22Rv1 (cell line): ENCODE measurements around the gene MBP.

Experiments used
- H3K27ac ChIP-seq: fragments of 450-650 bp; 2 replicates; pipeline ENCODE4 v1.5.1; 2017
- ZFX ChIP-seq: fragments of 450-650 bp; IDR thresholded peaks from 2 replicates; pipeline ENCODE4 v1.6.1; 2017; ENCODE audit warnings: antibody characterized with exemption, borderline replicate concordance
- TF ChIP-seq, protein P1 (sequence below): fragments of 450-650 bp; IDR thresholded peaks from 2 replicates; pipeline ENCODE4 v1.5.1; 2017; ENCODE audit warnings: mild to moderate bottlenecking

Gene MBP

DNA sequence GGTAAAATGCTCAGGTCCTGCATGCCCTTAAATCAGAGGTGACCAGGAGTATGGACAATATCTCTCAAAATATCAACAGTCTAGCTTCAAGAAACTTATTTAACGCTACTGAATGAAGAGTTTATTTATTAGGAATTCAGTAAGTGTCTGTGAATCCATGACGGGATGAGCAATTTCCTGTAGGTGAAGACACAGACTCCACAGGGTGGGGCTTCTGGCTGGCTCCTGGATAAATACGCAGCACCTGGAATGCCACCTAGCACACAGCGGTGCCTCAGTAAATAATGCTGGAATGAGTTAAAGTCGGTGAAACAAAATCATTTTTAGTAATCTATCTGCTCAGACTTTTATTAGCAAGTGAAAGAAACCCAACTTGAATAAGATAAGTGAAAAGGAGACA lies 29.4 kb upstream of the MBP start:
- no peak for TF ChIP-seq ZFX
- TF ChIP-seq, protein P1, sequence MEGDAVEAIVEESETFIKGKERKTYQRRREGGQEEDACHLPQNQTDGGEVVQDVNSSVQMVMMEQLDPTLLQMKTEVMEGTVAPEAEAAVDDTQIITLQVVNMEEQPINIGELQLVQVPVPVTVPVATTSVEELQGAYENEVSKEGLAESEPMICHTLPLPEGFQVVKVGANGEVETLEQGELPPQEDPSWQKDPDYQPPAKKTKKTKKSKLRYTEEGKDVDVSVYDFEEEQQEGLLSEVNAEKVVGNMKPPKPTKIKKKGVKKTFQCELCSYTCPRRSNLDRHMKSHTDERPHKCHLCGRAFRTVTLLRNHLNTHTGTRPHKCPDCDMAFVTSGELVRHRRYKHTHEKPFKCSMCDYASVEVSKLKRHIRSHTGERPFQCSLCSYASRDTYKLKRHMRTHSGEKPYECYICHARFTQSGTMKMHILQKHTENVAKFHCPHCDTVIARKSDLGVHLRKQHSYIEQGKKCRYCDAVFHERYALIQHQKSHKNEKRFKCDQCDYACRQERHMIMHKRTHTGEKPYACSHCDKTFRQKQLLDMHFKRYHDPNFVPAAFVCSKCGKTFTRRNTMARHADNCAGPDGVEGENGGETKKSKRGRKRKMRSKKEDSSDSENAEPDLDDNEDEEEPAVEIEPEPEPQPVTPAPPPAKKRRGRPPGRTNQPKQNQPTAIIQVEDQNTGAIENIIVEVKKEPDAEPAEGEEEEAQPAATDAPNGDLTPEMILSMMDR = no peak
- H3K27ac ChIP-seq = no peak overlapping the region

DNA sequence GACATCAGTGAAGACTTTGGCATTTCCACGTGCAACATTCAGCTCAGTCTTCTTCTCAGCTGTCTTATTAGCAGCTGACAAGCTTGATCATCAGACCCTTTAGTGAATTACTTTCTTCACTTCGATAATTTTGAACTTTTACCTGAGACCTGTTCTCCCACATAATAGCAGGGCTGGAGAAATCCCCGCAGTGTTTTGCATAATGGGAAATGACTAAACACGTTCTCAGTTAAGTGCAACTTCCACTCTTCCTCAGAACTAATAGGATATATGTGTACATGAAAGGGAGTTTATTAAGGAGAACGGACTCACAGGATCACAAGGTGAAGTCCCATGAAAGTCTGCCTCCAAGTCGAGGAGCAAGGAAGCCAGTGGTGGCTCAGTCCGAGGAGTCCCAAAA lies 28.8 kb upstream of the MBP start:
- TF ChIP-seq ZFX = no peak
- TF ChIP-seq, protein P1 = no peak
- H3K27ac ChIP-seq = no peak overlapping the region

DNA sequence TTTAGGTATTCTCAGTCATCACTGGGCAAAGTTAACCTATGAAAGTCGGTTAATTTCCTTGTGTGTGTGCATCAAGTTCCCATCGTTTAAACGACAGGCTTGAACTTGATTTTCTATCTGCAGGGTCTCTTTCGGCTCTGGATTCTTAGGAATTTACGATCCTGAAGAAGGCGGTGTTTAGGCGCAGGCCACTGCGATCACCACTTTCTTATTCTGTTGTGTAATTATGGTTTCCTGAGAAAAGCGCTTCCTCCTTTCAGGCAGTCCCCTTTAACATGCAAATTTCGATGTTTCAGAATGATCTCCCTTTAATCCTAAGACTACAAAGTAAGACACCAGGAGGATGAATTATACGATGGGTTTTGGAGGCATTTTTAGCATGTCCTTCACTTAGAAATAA lies 27.9 kb upstream of the MBP start:
- TF ChIP-seq, protein P1 = no peak
- TF ChIP-seq ZFX = no peak
- H3K27ac ChIP-seq = no peak overlapping the region

DNA sequence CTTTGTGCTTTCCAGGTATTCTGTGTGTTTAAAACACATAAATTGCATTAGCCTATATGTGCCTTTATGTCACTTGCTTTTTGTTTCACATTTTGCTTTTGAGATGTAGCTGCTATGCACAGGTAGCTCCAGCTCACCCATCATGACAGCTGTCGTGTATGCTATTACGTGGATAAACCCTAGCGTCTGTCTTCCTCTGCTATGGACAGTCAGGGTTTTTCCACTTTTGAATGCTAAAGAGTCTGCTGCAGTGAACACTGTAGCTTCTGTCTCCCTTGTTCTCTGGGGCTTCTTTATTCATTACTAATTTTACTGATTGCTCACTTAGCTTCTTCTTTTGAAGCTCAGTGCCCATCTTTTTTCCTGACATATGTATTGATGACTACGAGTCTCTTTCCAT lies 24.7 kb upstream of the MBP start:
- no peak overlapping the region for H3K27ac ChIP-seq
- TF ChIP-seq, protein P1 = no peak
- TF ChIP-seq ZFX = no peak

DNA sequence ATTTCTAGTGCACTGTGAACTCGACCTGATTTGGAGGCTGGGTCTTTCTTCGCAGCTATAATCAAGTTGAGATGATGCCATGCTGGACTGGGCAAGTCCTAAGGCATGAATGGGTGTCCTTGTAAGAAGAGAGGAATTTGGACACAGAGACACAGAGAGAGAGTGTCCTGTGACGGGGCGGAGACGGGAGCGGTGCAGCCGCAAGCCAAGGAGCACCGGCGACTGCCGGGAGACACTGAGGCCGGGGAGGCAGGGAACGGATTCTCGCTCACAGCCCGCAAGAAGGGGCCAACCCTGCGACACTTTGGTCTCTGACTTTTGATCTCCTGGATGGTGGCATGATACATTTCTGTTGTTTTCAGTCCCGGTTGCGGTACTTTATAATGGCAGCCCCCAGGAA lies 22.4 kb upstream of the MBP start:
- TF ChIP-seq, protein P1 = no peak
- TF ChIP-seq ZFX = no peak
- H3K27ac ChIP-seq = no peak overlapping the region

DNA sequence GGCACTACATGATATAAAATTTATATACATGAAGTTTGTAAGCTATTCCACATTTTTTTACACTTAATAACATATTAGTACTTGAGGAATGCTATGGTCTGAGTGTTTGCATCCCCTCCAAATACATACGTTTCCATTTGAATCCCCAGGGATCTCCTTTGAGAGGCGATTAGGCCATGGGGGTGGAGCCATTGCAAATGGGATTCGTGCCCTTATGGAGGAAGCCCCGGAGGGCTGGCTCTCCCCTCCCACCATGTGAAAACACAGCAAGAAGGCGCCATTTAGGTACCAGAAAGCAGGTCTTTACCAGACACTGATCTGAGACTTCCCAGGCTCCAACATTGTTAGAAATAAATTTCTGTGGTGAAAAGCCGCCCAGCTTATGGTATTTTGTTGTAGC lies 20.8 kb upstream of the MBP start:
- TF ChIP-seq ZFX = no peak
- TF ChIP-seq, protein P1 = no peak
- H3K27ac ChIP-seq = no peak overlapping the region

DNA sequence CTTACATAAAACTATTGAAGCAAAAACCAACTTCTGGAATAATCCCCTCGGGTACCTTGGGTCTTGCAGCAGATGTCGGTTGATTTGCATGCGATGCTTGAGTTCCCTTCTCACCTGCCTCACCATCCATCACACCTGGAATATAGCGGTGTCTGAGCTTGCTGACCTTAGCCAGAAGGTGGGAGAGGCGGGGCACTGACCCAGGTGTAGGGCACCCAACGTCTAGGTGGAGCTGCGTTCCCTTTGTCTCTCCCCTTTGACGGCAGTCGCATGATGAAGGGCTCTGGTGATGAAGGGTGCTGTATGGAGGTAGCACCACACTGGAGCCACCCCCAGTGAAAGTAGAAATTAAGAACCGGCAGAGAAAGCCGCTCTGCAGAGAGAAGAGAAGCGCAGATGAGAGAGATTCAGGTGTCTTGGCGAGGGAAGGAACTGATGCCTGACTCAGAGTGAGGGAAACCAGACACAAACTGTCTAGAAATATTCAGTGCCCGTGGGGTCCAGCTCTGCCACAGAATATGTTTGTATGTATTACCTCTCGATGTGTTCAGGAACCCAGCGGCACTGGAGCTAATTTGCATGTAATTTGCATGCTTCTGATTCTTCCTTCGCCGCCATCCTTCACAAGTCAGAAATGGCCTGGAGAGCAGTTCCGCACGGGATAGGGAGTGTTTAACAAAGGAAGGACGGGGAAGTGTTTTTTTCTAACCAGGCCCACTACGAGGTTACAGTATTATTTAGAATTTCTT lies 19.4 kb upstream of the MBP start:
- H3K27ac ChIP-seq = no peak overlapping the region
- TF ChIP-seq ZFX = no peak
- TF ChIP-seq, protein P1 = no peak
